GM12892 (cell line): ENCODE data around the gene CBFA2T3.

Source experiments
- POLR2A ChIP-seq: IDR thresholded peaks from 2 replicates; pipeline ENCODE4 v1.6.1; 2011; ENCODE audit warnings: low read depth, low read length, control low read depth
- POLR2AphosphoS5 ChIP-seq: IDR thresholded peaks from 2 replicates; pipeline ENCODE4 v1.6.1; 2011; ENCODE audit warnings: low read depth, low read length, control low read depth

- TF ChIP-seq POLR2AphosphoS5 (no peak), POLR2A (no peak)
Observed at GRCh38 chr16:89022051-89022836, 45.2 kb upstream of the CBFA2T3 start.
